ENCODE data around the gene TGM2.

The TGM2 gene

DNA sequence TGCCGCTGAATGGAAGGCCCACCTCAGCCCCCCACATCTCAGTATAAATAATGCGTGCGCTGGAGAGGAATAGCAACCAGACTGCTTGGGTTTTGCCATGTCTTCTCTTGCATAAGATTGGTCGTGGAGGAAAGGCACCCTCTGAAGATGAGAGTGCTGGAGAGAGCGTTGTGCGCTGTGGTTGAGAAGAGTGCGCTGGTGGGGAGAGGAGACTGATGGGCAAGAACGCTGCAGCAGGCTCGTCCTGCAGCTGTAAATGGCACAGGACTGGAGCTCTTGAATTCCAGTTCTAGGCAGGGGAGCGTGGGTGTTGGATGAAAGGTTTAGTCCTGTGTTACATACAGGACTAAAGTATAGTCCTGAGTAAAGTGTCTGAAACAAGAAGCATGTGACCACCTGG is 80.0 kb downstream of the TGM2 start:
- DNase-seq, result no peak

DNA sequence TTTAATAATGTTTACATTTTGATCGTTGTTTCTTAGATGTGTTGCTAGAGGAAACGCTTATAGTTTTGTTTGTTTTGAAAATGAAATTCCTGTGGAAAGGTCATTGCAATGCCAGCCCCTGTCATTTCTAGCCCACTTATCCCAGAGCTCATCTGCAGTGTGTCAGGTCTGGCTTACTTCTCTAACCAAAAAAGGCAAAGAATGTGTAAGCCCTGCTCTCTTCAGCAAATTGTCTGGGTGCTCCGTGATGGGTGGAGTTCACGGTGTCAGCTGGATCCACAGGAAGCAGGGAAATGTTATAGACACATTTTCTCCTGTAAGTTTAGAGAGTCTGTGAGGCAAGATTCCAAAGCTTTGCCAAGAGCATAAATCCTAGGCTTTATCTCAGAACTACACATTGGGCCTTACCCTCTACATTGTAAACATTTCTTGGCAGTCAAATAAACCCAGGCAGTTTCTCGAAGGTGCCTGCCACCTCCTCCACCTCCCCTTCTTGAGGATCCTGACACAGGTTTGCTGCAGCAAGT is 80.6 kb downstream of the TGM2 start:
- no peak for DNase-seq

DNA sequence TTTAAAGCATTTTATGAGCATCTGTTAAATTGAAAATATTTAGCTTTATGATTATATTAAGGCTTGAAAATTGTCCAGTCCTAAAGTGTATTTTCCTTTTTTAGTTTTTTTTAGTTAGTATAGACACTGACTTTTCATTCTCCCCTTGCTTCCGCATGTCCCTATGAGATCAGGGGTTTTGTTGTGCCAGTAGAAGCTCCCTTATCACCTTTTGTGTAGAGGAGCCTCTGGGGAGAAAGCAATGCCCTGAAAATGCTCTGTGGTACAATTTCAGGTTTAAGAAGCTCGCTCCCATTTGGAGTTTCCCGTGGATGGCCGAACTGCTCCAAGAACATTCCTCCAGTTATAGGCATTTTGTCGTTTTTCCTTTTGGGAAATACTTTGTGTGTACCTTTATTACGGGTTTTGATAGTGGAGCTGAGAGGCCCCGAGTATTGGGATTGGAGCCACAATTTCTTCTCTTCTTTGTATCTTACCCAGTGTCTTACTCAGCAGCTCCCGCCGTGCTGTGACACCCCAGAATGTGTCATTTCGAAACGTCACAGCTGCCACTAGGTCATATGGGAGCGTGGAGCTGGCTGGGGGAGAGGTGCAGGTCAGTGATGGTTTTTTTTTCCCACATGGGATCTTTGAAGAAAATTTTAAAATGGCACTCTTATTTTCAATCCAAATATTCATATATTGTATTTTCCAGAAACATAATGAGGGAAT is 81.6 kb downstream of the TGM2 start:
- DNase-seq, result no peak

GRCh38 chr20:38082894-38083293 is 82.2 kb downstream of the TGM2 start:
- DNase-seq, result peak; percentile 17

- no peak for DNase-seq
Measured at GRCh38 chr20:38081575-38081974, 83.5 kb downstream of the TGM2 start.

DNA sequence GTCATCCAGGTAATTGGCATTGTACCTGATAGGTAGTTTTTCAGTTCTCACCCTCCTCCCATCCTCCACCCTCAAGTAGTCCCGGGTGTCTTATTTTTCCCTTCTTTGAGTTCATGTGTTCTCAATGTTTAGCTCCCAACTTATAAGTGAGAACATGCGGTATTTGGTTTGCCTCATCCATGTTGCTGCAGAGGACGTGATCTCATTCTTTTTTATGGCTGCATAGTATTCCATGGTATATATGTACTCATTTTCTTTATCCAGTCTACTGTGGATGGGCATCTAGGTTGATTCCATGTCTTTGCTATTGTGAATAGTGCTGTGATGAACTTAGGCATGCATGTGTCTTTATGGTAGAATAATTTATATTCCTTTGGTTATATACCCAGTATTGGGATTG is 85.7 kb downstream of the TGM2 start:
- no peak for DNase-seq

- DNase-seq, result no peak
Measured at GRCh38 chr20:38078084-38078483, 87.0 kb downstream of the TGM2 start.

Measured in NCI-H146 (cell line).